ENCODE data around the gene SAMM50. TPM values are rescaled to one million over a fixed set of nuclear protein-coding genes. Genes with fewer than 3 reads are reported as not detected.

The SAMM50 gene
- total RNA-seq, 2 donors from 2014 or later = 54.4 to 56.0 TPM

DNA sequence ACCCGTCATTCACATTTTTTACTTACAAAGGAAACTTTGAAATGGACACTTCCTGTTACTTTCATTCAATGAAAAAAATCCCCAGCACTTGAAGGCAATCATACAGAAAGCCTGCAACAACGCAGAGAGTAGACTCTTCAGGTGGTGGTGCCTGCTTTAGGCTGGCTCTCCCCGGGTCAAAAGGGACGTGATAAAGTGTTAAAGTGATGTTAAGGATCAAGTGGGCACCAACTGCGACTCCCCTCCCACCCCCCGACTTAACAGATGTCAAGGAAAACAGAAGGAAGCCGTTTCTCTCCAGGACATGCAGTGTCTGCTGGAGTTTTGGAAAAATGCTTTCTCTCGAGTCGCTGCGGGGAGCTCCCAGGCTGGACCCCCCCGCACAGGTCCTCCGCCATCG is 32.1 kb upstream of the SAMM50 start:
- Histone ChIP-seq H3K36me3 (ENCODE audit: control insufficient read depth, insufficient read depth, low read length) (peaks cover 13% of the 10 kb centered on the region), H3K4me1 (ENCODE audit: control insufficient read depth, insufficient read depth, low read length) (peaks cover 10% of the 10 kb centered on the region), H3K27ac (ENCODE audit: low read depth, low read length) (peak overlapping the region; percentile 60), H3K27me3 (ENCODE audit: control insufficient read depth, insufficient read depth, low read length, poor library complexity, severe bottlenecking) (no peaks in the 10 kb centered on the region), H3K9me3 (ENCODE audit: control insufficient read depth, low read length) (no peaks in the 10 kb centered on the region), H3K9ac (ENCODE audit: extremely low read depth, low read length, poor library complexity, severe bottlenecking) (no peak overlapping the region), H3K4me3 (ENCODE audit: low read length) (peak overlapping the region; percentile 63)
- H3K4me1 Mint-ChIP-seq = peaks cover 24% of the 10 kb centered on the region
- no peaks in the 10 kb centered on the region for H3K9me3 Mint-ChIP-seq
- H3K27ac Mint-ChIP-seq = peak overlapping the region; percentile 84
- H3K4me3 Mint-ChIP-seq = peak overlapping the region; percentile 85
- 0 to 20% methylated on average over 2 to 4 of the region's 13 CpGs for WGBS, 2 experiments (ENCODE audit: insufficient coverage in 1 of 2, insufficient read length in 1 of 2)
- no peak for DNase-seq
- TF ChIP-seq, protein P1, sequence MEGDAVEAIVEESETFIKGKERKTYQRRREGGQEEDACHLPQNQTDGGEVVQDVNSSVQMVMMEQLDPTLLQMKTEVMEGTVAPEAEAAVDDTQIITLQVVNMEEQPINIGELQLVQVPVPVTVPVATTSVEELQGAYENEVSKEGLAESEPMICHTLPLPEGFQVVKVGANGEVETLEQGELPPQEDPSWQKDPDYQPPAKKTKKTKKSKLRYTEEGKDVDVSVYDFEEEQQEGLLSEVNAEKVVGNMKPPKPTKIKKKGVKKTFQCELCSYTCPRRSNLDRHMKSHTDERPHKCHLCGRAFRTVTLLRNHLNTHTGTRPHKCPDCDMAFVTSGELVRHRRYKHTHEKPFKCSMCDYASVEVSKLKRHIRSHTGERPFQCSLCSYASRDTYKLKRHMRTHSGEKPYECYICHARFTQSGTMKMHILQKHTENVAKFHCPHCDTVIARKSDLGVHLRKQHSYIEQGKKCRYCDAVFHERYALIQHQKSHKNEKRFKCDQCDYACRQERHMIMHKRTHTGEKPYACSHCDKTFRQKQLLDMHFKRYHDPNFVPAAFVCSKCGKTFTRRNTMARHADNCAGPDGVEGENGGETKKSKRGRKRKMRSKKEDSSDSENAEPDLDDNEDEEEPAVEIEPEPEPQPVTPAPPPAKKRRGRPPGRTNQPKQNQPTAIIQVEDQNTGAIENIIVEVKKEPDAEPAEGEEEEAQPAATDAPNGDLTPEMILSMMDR (conservative IDR thresholded peaks at IDR 0.05) = no peak
- peaks cover 14% of the 10 kb centered on the region for H3K36me3 Mint-ChIP-seq (ENCODE audit: low read depth)
- H3K27me3 Mint-ChIP-seq (ENCODE audit: insufficient read depth) = peaks cover 8% of the 10 kb centered on the region

DNA sequence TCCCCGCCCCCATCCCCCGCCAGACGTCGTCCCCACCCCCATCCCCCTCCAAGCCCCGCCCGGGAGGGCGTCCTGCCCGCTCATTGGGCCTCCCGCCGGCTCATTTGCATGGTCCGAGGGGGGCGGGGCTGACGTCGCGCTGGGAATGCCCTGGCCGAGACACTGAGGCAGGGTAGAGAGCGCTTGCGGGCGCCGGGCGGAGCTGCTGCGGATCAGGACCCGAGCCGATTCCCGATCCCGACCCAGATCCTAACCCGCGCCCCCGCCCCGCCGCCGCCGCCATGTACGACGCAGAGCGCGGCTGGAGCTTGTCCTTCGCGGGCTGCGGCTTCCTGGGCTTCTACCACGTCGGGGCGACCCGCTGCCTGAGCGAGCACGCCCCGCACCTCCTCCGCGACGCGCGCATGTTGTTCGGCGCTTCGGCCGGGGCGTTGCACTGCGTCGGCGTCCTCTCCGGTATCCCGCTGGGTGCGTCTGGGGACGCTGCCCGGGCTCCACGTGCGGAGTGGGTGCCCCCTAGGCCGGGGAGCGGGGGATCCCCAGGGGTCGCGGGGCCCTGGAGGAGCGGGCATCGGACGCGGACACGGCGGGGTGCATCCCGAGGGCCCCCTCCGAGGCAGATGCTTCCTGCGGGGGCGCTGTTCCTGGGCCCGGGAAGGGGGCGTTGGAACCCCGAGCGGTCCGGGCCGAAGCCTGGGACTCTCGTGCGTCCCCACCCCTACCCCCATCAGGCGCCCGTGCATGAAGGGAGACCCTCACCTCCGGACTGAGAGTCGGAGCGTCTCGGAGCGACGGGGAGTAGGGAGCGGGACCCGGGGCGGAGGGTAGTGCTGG is 31.4 kb upstream of the SAMM50 start, which contains the start of gene PNPLA3:
TSS of gene PNPLA3 (plus strand) at position 175 of the 834 bp plus-strand sequence. CDS start at position 282, 107 bp downstream.
- no peaks in the 10 kb centered on the region for H3K9me3 ChIP-seq (ENCODE audit: control insufficient read depth, low read length)
- Mint-ChIP-seq H3K4me3 (peak within 1 kb of the TSS; percentile 85), H3K27ac (peak within 1 kb of the TSS; percentile 93), H3K9me3 (no peaks in the 10 kb centered on the region), H3K27me3 (ENCODE audit: insufficient read depth) (peaks cover 8% of the 10 kb centered on the region), H3K36me3 (ENCODE audit: low read depth) (peaks cover 21% of the 10 kb centered on the region), H3K4me1 (peaks cover 24% of the 10 kb centered on the region)
- no peaks in the 10 kb centered on the region for H3K27me3 ChIP-seq (ENCODE audit: control insufficient read depth, insufficient read depth, low read length, poor library complexity, severe bottlenecking)
- peaks cover 10% of the 10 kb centered on the region for H3K4me1 ChIP-seq (ENCODE audit: control insufficient read depth, insufficient read depth, low read length)
- TF ChIP-seq, protein P1 (conservative IDR thresholded peaks at IDR 0.05) = peak; percentile 69
- H3K4me3 ChIP-seq (ENCODE audit: low read length) = peak within 1 kb of the TSS; percentile 87
- DNase-seq = peak; percentile 99
- H3K27ac ChIP-seq (ENCODE audit: low read depth, low read length) = peak within 1 kb of the TSS; percentile 83
- WGBS, 2 experiments (ENCODE audit: insufficient coverage in 1 of 2, insufficient read length in 1 of 2) = 0% methylated on average over 35 to 96 of the region's 100 CpGs
- peak within 1 kb of the TSS; percentile 82 for H3K9ac ChIP-seq (ENCODE audit: extremely low read depth, low read length, poor library complexity, severe bottlenecking)
- peaks cover 19% of the 10 kb centered on the region for H3K36me3 ChIP-seq (ENCODE audit: control insufficient read depth, insufficient read depth, low read length)

DNA sequence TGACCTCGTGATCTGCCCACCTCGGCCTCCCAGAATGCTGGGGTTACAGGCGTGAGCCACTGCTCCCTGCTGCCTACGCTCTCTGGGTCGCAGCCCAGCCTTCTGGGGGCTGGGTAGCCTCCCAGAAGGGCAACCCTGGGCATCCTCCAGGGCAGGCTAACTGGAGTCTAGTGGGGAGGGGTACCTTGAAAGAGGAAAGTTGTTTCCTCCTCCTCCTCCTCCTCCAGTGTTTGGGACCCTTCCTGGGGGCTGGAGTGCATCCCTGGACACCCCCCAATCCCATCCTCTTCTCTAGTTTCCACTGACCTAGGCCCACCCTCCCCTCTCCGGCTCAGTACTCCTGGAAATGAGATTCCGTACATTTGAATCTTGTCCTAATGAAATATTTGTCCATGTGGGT is 30.4 kb upstream of the SAMM50 start:
- Histone ChIP-seq H3K9ac (ENCODE audit: extremely low read depth, low read length, poor library complexity, severe bottlenecking) (peak overlapping the region; percentile 82), H3K9me3 (ENCODE audit: control insufficient read depth, low read length) (no peaks in the 10 kb centered on the region), H3K27ac (ENCODE audit: low read depth, low read length) (peak overlapping the region; percentile 76), H3K4me3 (ENCODE audit: low read length) (peak overlapping the region; percentile 87), H3K27me3 (ENCODE audit: control insufficient read depth, insufficient read depth, low read length, poor library complexity, severe bottlenecking) (no peaks in the 10 kb centered on the region), H3K4me1 (ENCODE audit: control insufficient read depth, insufficient read depth, low read length) (peaks cover 10% of the 10 kb centered on the region), H3K36me3 (ENCODE audit: control insufficient read depth, insufficient read depth, low read length) (peaks cover 25% of the 10 kb centered on the region)
- peak; percentile 63 for DNase-seq
- Mint-ChIP-seq H3K27ac (peak overlapping the region; percentile 93), H3K9me3 (no peaks in the 10 kb centered on the region), H3K27me3 (ENCODE audit: insufficient read depth) (peaks cover 3% of the 10 kb centered on the region), H3K4me1 (peaks cover 24% of the 10 kb centered on the region), H3K4me3 (peak overlapping the region; percentile 85), H3K36me3 (ENCODE audit: low read depth) (peaks cover 28% of the 10 kb centered on the region)
- 0 to 21% methylated on average over 1 to 7 of the region's 7 CpGs for WGBS, 2 experiments (ENCODE audit: insufficient coverage in 1 of 2, insufficient read length in 1 of 2)
- TF ChIP-seq, protein P1 (conservative IDR thresholded peaks at IDR 0.05) = no peak
